ENCODE measurements around the gene PTCD2. TPM values are rescaled to one million over a fixed set of nuclear protein-coding genes. Genes with fewer than 3 reads are reported as not detected.
A peak's percentile ranks its signal among the peaks of the same experiment; 100 is the strongest.

PTCD2 gene
- total RNA-seq, 4 donors from 2014 or later = 8.5 to 13.2 (median 9.4) TPM

- no peak for TF ChIP-seq CTCF (IDR thresholded peaks at IDR 0.05)
- no peak for TF ChIP-seq EP300 (IDR thresholded peaks at IDR 0.05)
- TF ChIP-seq POLR2AphosphoS5 (IDR thresholded peaks at IDR 0.05) = no peak
- no peak for TF ChIP-seq POLR2A (IDR thresholded peaks at IDR 0.05)
- H3K9me3 ChIP-seq = no peaks in the 10 kb centered on the region
- peaks cover 33% of the 10 kb centered on the region for H3K4me1 ChIP-seq
- no peaks in the 10 kb centered on the region for H3K27me3 ChIP-seq
- H3K36me3 ChIP-seq = no peaks in the 10 kb centered on the region
- DNase-seq (ENCODE audit: low spot score in 2 of 2) = no peak
- H3K4me3 ChIP-seq = no peak overlapping the region
- H3K27ac ChIP-seq = no peak overlapping the region
These were observed 72.9 kb downstream of the PTCD2 start for GRCh38 chr5:72393052-72393451.

- DNase-seq (ENCODE audit: low spot score in 2 of 2) = no peak
- WGBS = 65% methylated on average over 2 of the region's 2 CpGs
- H3K4me3 ChIP-seq = no peak overlapping the region
- H3K4me1 ChIP-seq = peaks cover 23% of the 10 kb centered on the region
- H3K9me3 ChIP-seq = no peaks in the 10 kb centered on the region
- TF ChIP-seq EP300 (IDR thresholded peaks at IDR 0.05) = no peak
- TF ChIP-seq POLR2AphosphoS5 (IDR thresholded peaks at IDR 0.05) = no peak
- TF ChIP-seq CTCF (IDR thresholded peaks at IDR 0.05) = no peak
- no peak for TF ChIP-seq POLR2A (IDR thresholded peaks at IDR 0.05)
- no peaks in the 10 kb centered on the region for H3K27me3 ChIP-seq
- no peaks in the 10 kb centered on the region for H3K36me3 ChIP-seq
- H3K27ac ChIP-seq = no peak overlapping the region
These were observed 74.5 kb downstream of the PTCD2 start for GRCh38 chr5:72394688-72395087.

- Histone ChIP-seq H3K27ac (no peak overlapping the region), H3K36me3 (no peaks in the 10 kb centered on the region), H3K9me3 (peaks cover 8% of the 10 kb centered on the region), H3K4me3 (no peak overlapping the region), H3K4me1 (peaks cover 7% of the 10 kb centered on the region), H3K27me3 (no peaks in the 10 kb centered on the region)
- DNase-seq (ENCODE audit: low spot score in 2 of 2) = no peak
- 72% methylated on average over 6 of the region's 6 CpGs for WGBS
- TF ChIP-seq POLR2AphosphoS5 (IDR thresholded peaks at IDR 0.05) (no peak), POLR2A (IDR thresholded peaks at IDR 0.05) (no peak), CTCF (IDR thresholded peaks at IDR 0.05) (no peak), EP300 (IDR thresholded peaks at IDR 0.05) (no peak)
These were observed 77.7 kb downstream of the PTCD2 start for GRCh38 chr5:72397836-72398235.

- peaks cover 8% of the 10 kb centered on the region for H3K9me3 ChIP-seq
- DNase-seq (ENCODE audit: low spot score in 2 of 2) = no peak
- H3K36me3 ChIP-seq = no peaks in the 10 kb centered on the region
- no peak for TF ChIP-seq POLR2A (IDR thresholded peaks at IDR 0.05)
- H3K27ac ChIP-seq = no peak overlapping the region
- H3K4me3 ChIP-seq = no peak overlapping the region
- no peaks in the 10 kb centered on the region for H3K27me3 ChIP-seq
- 0% methylated on average over 1 of the region's 1 CpG for WGBS
- peaks cover 10% of the 10 kb centered on the region for H3K4me1 ChIP-seq
These were observed 80.8 kb downstream of the PTCD2 start for GRCh38 chr5:72400950-72401349.

GRCh38 chr5:72402381-72402890, 82.3 kb downstream of the PTCD2 start:
- Histone ChIP-seq H3K36me3 (no peaks in the 10 kb centered on the region), H3K27me3 (no peaks in the 10 kb centered on the region), H3K9me3 (peaks cover 8% of the 10 kb centered on the region), H3K4me3 (no peak overlapping the region), H3K27ac (peak overlapping the region; percentile 72), H3K4me1 (peaks cover 10% of the 10 kb centered on the region)
- no peak for DNase-seq (ENCODE audit: low spot score in 2 of 2)
- TF ChIP-seq POLR2AphosphoS5 (IDR thresholded peaks at IDR 0.05) = no peak
- TF ChIP-seq CTCF (IDR thresholded peaks at IDR 0.05) = no peak
- TF ChIP-seq POLR2A (IDR thresholded peaks at IDR 0.05) = no peak
- no peak for TF ChIP-seq EP300 (IDR thresholded peaks at IDR 0.05)
- WGBS = 24% methylated on average over 2 of the region's 2 CpGs
